Stimulated activated CD4-positive, alpha-beta T cell treated with anti-CD3 and anti-CD28 coated beads, Interleukin-1b, Interleukin-23, amount 100 ng/mL, for 4 hours (primary cell): ENCODE measurements around the gene DENND5A.

Experiments
- DNase-seq, 2 donors: peaks; one replicate each; pipeline ENCODE4 v3.0.0-alpha.2; 2020; ENCODE audit warnings: low read depth in 2 of 2

DENND5A gene

GRCh38 chr11:9265211-9266131, at the start of gene DENND5A:
DENND5A (minus strand) TSS chr11:9265350; CDS start chr11:9265069, 281 bp downstream.
- DNase-seq = peak; percentile 27 to 44

- peak; percentile 99 to 100 for DNase-seq
Observed at GRCh38 chr11:9314291-9315077, 49.3 kb upstream of the DENND5A start, which contains the start of gene TMEM41B. TMEM41B (minus strand) TSS chr11:9314593; CDS start chr11:9314441, 152 bp downstream.

- DNase-seq = peak in 1 of 2 donors; percentile 8
Observed at GRCh38 chr11:9313648-9314290, 48.6 kb upstream of the DENND5A start.

GRCh38 chr11:9310485-9311090, 45.4 kb upstream of the DENND5A start:
- no peak for DNase-seq

- no peak for DNase-seq
Observed at GRCh38 chr11:9304178-9304577, 39.0 kb upstream of the DENND5A start.

GRCh38 chr11:9302448-9302847, 37.3 kb upstream of the DENND5A start:
- DNase-seq = no peak

GRCh38 chr11:9301720-9302119, 36.6 kb upstream of the DENND5A start:
- no peak for DNase-seq

- DNase-seq = no peak
Observed at GRCh38 chr11:9293646-9294045, 28.5 kb upstream of the DENND5A start.

- DNase-seq = no peak
Observed at GRCh38 chr11:9285850-9286587, 20.9 kb upstream of the DENND5A start.

GRCh38 chr11:9280655-9281301, 15.6 kb upstream of the DENND5A start:
- peak in 1 of 2 donors; percentile 34 for DNase-seq

- DNase-seq = no peak
Observed at GRCh38 chr11:9277176-9277575, 12.0 kb upstream of the DENND5A start.

GRCh38 chr11:9276571-9276970, 11.4 kb upstream of the DENND5A start:
- DNase-seq = no peak

GRCh38 chr11:9274499-9275258, 9.5 kb upstream of the DENND5A start:
- DNase-seq = no peak

- no peak for DNase-seq
Observed at GRCh38 chr11:9273376-9274336, 8.5 kb upstream of the DENND5A start.

- DNase-seq = no peak
Observed at GRCh38 chr11:9269492-9270013, 4.4 kb upstream of the DENND5A start.

GRCh38 chr11:9267680-9268079, 2.5 kb upstream of the DENND5A start:
- no peak for DNase-seq

GRCh38 chr11:9266926-9267325, 1.8 kb upstream of the DENND5A start:
- no peak for DNase-seq

GRCh38 chr11:9266132-9266736, 1.1 kb upstream of the DENND5A start:
- DNase-seq = no peak
